D341Med (cell line): Measurements from ENCODE around the gene OSBPL8.
"Not testable (repeated sequence)": the region's sequence is repeated elsewhere in the genome, so short reads cannot be mapped to it uniquely, and the experiment has no call there.

Source experiments
- DNase-seq: peaks from one replicate; pipeline ENCODE4 v3.0.0; 2012; ENCODE audit warnings: low spot score

OSBPL8 gene

DNA sequence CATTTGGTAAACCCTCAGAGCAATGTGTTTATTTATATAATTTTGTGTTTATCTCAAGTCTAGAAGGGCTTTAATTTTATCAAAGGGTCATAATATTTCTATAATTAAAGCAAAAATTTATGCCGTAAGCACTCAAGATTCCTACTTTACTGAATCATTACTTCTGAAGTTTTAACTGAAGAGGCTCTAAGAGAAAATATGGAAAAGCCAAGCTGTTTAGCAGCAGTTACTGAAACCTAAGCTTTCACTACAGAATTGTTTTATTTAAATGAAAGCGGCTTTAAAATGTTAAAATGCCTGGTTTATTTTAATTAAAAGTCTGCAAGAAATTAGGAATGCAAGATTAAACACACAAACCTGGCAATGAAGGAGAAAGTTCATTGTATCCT, 137.4 kb downstream of the OSBPL8 start:
- no peak for DNase-seq

- DNase-seq = no peak
These were observed 138.5 kb downstream of the OSBPL8 start for GRCh38 chr12:76421046-76421445.

DNA sequence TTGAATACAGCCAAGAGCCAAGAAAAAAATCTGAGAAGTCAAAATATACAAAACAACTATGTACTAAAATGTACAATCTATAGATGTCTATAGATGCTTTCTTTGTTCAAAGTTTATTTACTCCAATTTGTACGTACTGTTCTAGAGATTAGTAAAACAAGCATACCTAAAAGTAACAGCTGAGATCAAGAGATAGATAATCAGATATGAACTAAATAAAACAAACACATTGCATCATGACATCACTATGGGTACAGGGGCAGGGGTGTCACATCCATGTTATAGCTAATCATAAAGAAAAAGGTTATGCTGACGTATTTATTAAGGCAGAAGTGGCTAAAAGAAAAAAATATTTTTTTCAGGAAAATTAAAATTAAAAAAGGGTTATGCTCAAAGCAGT, 139.3 kb downstream of the OSBPL8 start:
- DNase-seq = no peak

GRCh38 chr12:76417116-76417515, 142.5 kb downstream of the OSBPL8 start:
- no peak for DNase-seq

- DNase-seq = no peak
These were observed 146.4 kb downstream of the OSBPL8 start for GRCh38 chr12:76413121-76413520.

GRCh38 chr12:76410781-76411180, 148.8 kb downstream of the OSBPL8 start:
- DNase-seq = no peak

- DNase-seq = no peak
These were observed 149.2 kb downstream of the OSBPL8 start for GRCh38 chr12:76410371-76410770.

- DNase-seq = no peak
These were observed 150.5 kb downstream of the OSBPL8 start for GRCh38 chr12:76409074-76409473.

DNA sequence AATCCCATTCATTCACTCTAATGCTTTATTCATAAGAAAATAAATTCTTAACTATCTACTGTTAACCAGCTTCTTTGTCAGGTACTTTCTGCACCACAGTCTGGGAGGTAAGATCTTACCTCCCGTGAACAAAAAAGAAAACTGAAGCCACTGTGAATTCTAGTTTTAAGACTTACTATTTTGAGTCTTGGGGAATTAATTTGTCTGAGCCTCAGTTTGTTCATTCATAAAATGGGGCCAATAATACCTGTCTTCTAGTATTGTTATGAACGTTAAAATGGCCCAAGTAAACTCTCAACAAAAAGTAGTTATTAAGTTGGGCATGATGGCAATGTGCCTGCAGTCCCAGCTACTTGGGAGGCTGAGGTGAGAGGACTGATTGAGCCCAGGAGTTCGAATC, 151.9 kb downstream of the OSBPL8 start:
- DNase-seq = no peak

- DNase-seq = no peak
These were observed 157.3 kb downstream of the OSBPL8 start for GRCh38 chr12:76402259-76402658.

DNA sequence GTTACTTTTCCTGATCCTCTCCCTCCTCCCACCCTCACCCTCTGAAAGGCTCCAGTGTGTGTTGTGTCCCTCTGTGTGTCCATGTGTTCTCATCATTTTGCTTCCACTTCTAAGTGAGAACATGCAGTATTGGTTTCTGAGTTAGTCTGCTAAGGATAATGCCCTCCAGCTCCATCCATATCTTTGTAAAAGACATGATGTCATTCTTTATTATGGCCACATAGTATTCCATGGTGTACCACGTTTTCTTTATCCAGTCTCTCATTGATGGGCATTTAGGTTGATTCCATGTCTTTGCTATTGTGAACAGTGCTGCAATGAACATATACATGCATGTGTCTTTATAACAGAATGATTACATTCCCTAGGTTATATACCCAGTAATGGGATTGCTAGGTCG, 159.4 kb downstream of the OSBPL8 start:
- DNase-seq = no peak

GRCh38 chr12:76399040-76399439, 160.5 kb downstream of the OSBPL8 start:
- DNase-seq = no peak

- DNase-seq = no peak
These were observed 161.5 kb downstream of the OSBPL8 start for GRCh38 chr12:76398106-76398505.

GRCh38 chr12:76391461-76391860, 168.1 kb downstream of the OSBPL8 start:
- DNase-seq = no peak

DNA sequence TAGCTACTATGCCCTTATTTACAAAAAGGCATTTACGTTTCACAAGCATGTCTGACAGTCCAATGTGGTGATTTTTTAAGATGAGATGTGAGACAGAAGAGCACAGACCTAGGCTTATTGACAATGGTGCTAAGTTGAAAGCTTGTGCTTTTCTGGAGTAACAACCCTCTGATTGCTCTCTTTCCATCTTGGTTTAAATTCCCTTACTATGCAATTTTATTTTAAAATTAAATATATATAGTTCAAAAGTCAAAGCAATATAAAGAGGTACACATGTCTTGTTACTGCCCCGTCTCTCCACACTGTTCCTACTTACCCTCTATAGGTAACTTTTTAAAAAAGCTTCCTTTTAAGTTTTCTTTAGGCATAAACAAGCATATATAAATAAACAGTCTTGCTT, 172.0 kb downstream of the OSBPL8 start:
- no peak for DNase-seq

GRCh38 chr12:76384560-76384959, 175.0 kb downstream of the OSBPL8 start:
- DNase-seq = no peak

- no peak for DNase-seq
These were observed 175.6 kb downstream of the OSBPL8 start for GRCh38 chr12:76383988-76384387.

DNA sequence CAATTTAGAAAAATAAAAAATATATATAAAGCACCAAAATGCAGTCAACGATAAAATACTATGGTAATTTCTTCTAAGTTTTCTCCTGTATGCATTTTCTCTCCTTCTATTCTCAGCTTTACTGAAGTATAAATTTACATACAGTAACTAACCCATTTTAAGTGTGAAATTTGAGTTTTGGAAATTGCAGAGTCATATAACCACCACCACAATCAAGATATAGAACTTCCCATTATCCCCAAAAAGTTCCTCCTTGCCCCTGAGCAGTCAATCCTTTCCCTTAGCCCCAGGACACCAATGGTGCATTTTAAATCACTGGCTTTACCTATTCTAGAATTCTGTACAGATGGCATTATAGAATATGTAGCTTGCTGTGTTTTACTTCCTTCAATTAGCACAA, 180.3 kb downstream of the OSBPL8 start:
- no peak for DNase-seq

- not testable (repeated sequence) for DNase-seq
These were observed 182.7 kb downstream of the OSBPL8 start for GRCh38 chr12:76376876-76377275.

DNA sequence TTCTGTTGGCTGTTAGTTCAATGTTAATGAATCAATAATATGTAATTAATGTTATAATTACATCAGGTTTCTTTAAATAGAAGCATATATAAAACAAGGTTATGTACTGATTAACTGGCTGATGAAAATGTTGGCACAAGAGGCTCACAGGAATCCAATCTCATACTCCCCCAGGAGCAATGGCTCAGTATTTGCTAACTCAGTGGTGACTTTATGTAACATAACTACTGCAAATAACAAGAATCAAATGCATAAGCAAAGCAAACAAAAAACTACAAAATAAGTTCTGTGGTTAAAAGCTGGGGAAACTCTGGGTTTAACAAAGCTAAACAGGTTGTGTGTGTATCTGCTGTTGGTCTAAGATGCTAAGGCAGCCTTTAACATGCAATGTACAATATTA, 183.6 kb downstream of the OSBPL8 start:
- DNase-seq = no peak

- DNase-seq = no peak
These were observed 184.1 kb downstream of the OSBPL8 start for GRCh38 chr12:76375470-76375869.

GRCh38 chr12:76374386-76375020, 185.1 kb downstream of the OSBPL8 start:
- no peak for DNase-seq

DNA sequence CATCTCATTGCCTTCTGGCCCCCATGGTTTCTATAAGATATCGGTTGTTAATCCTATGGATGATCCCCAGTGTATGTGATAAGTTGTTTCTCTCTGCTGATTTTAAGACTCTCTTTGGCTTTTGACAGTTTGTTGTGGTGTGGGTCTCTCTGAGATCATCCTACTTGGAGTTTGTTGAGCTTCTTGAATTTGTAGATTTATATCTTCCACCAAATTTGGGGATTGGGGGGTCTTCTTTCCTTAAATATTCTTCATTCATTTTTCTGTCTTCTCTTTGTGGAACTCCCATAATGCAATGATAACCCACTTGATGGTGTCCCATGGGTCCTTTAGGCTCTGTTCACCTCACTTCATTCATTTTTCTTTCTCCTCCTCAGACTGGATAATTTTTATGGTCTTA, 191.3 kb downstream of the OSBPL8 start:
- no peak for DNase-seq

- DNase-seq = no peak
These were observed 193.4 kb downstream of the OSBPL8 start for GRCh38 chr12:76366163-76366562.

- DNase-seq = not testable (repeated sequence)
These were observed 195.4 kb downstream of the OSBPL8 start for GRCh38 chr12:76364131-76364530.
